B cell (primary cell): ENCODE results near the gene URB1. TPM values are rescaled to one million over a fixed set of nuclear protein-coding genes. Genes with fewer than 3 reads are reported as not detected.

Experiments
- ATAC-seq: fragments of 200-7000 bp; cut with Tn5 transposase; one replicate; pipeline ENCODE4 v1.10.0; 2021; ENCODE audit warnings: low read depth, mild to moderate bottlenecking, moderate number of reproducible peaks, moderate library complexity
- CTCF ChIA-PET: fragments of 350-600 bp; sonication (Branson Sonifier 250); formaldehyde crosslinking; loops from one replicate; lab custom pipeline; 2021; ENCODE audit warnings: antibody characterized with exemption, inconsistent platforms; lab: Charles Lee
- POLR2A ChIA-PET: fragments of 350-600 bp; sonication (Branson Sonifier 250); formaldehyde crosslinking; loops from one replicate; lab custom pipeline; 2021; ENCODE audit warnings: antibody characterized with exemption; lab: Charles Lee
- DNase-seq: peaks from one replicate; pipeline ENCODE4 v3.0.0; 2013
- H2AFZ ChIP-seq: 2 replicates; pipeline ENCODE4 v1.6.1; 2012; ENCODE audit warnings: mild to moderate bottlenecking, low read depth, low read length; ENCODE audit not compliant: insufficient read depth, poor library complexity, severe bottlenecking
- H3K27ac ChIP-seq, 2 donors: 1 replicate in 1 of 2; 2 replicates in 1 of 2; pipeline ENCODE4 v1.5.1; 2012 to 2013; ENCODE audit warnings: low read length in 2 of 2, mild to moderate bottlenecking in 2 of 2, moderate library complexity in 1 of 2
- H3K27me3 ChIP-seq, 4 experiments: fragments of 200-600 bp in 1 of 4; sonication (generic) in 1 of 4; replicated peaks in 1 of 4; 1 replicate in 2 of 4; 2 replicates in 2 of 4; pipeline versions ENCODE4 v1.6.1 to v1.7.0; 2013 to 2016; ENCODE audit warnings: low read length in 3 of 4, mild to moderate bottlenecking in 2 of 4, mixed read lengths in 1 of 4, moderate library complexity in 1 of 4; ENCODE audit not compliant: insufficient read depth in 4 of 4, control insufficient read depth in 3 of 4; ENCODE audit errors: control extremely low read depth in 1 of 4
- H3K36me3 ChIP-seq, 2 experiments: replicated peaks in 1 of 2; 1 replicate in 1 of 2; 2 replicates in 1 of 2; pipeline versions ENCODE4 v1.6.1 to v1.7.1; 2013; ENCODE audit warnings: low read length in 1 of 2; ENCODE audit not compliant: insufficient read depth in 2 of 2, control insufficient read depth in 1 of 2; ENCODE audit errors: control extremely low read depth in 1 of 2, extremely low read depth in 1 of 2
- H3K4me1 ChIP-seq, 2 donors: fragments of 200-600 bp in 1 of 2; sonication (generic) in 1 of 2; 1 replicate in 1 of 2; 2 replicates in 1 of 2; pipeline versions ENCODE4 v1.5.1 to v1.6.1; 2013 to 2017; ENCODE audit warnings: low read length in 2 of 2; ENCODE audit not compliant: control insufficient read depth in 2 of 2, insufficient read depth in 2 of 2
- H3K4me2 ChIP-seq: replicated peaks from 2 replicates; pipeline ENCODE3; 2012; ENCODE audit warnings: mild to moderate bottlenecking, low read depth, low read length; ENCODE audit not compliant: poor library complexity, severe bottlenecking
- H3K4me3 ChIP-seq, 5 experiments: fragments of 200-600 bp in 1 of 5; sonication (generic) in 1 of 5; 1 replicate in 3 of 5; 2 replicates in 2 of 5; pipeline versions ENCODE4 v1.5.1 to v1.7.0; 2011 to 2016; ENCODE audit warnings: low read length in 4 of 5, mild to moderate bottlenecking in 4 of 5, low read depth in 2 of 5, control low read depth in 1 of 5, moderate library complexity in 1 of 5; ENCODE audit not compliant: insufficient read depth in 1 of 5; ENCODE audit errors: control extremely low read depth in 1 of 5, extremely low read depth in 1 of 5
- H3K79me2 ChIP-seq: fragments of 200-600 bp; sonication (generic); one replicate; pipeline ENCODE4 v1.6.0; 2016; ENCODE audit warnings: low read length; ENCODE audit not compliant: control insufficient read depth, insufficient read depth
- H3K9ac ChIP-seq: fragments of 200-600 bp; sonication (generic); 2 replicates; pipeline ENCODE4 v1.6.1; 2017; ENCODE audit warnings: mild to moderate bottlenecking, low read length, moderate library complexity
- H3K9me3 ChIP-seq, 3 donors: one replicate each; pipeline versions ENCODE4 v1.6.1 to v1.7.1; 2013; ENCODE audit warnings: low read length in 2 of 3; ENCODE audit not compliant: control insufficient read depth in 2 of 3, insufficient read depth in 1 of 3; ENCODE audit errors: control extremely low read depth in 1 of 3
- H4K20me1 ChIP-seq: 2 replicates; pipeline ENCODE4 v1.6.0; 2012; ENCODE audit warnings: mild to moderate bottlenecking, low read length; ENCODE audit not compliant: insufficient read depth, control insufficient read depth, poor library complexity, severe bottlenecking
- H3K27ac Mint-ChIP-seq: one replicate; pipeline ENCODE4 v1.8.0; 2021; ENCODE audit warnings: mixed read lengths
- H3K27me3 Mint-ChIP-seq: one replicate; pipeline ENCODE4 v1.8.0; 2021; ENCODE audit warnings: mixed read lengths
- H3K4me1 Mint-ChIP-seq: one replicate; pipeline ENCODE4 v1.8.0; 2021; ENCODE audit warnings: mixed read lengths
- H3K4me3 Mint-ChIP-seq: one replicate; pipeline ENCODE4 v1.8.0; 2021; ENCODE audit warnings: mixed read lengths
- H3K9me3 Mint-ChIP-seq: one replicate; pipeline ENCODE4 v1.8.0; 2022; ENCODE audit warnings: mixed read lengths; ENCODE audit not compliant: insufficient read depth
- CTCF ChIP-seq: fragments of 200-600 bp; IDR thresholded peaks from one replicate; pipeline ENCODE4 v1.8.0; 2022; ENCODE audit warnings: antibody characterized with exemption, mild to moderate bottlenecking
- EZH2 ChIP-seq: IDR thresholded peaks from 2 replicates; pipeline ENCODE4 v1.6.1; 2012; ENCODE audit warnings: borderline replicate concordance, low read depth, mild to moderate bottlenecking, moderate library complexity, low read length; ENCODE audit not compliant: insufficient read depth, poor library complexity, severe bottlenecking
- WGBS: methylation state at CpG from one replicate; pipeline ENCODE4 v1.1.5; 2013; ENCODE audit warnings: missing lambda C conversion rate; ENCODE audit not compliant: insufficient coverage; 5-methylcytosine and 5-hydroxymethylcytosine counted together
- intact Hi-C: fragments of 100-400 bp; cut with micrococcal nuclease; formaldehyde crosslinking; loops from one replicate; pipeline ENCODE4 v1.10.0; 2022
- polyA plus RNA-seq: library from polyadenylated mRNA; depleted of rRNA; stranded (reverse); fragments of >200 nt; gene quantifications from 2 replicates; pipeline ENCODE4 v1.2.3, GENCODE V29; 2012
- total RNA-seq, 2 donors: library from RNA; stranded (reverse); fragments of 120-200 nt in 1 of 2; gene quantifications; 1 replicate in 1 of 2; 2 replicates in 1 of 2; pipeline versions ENCODE4 v1.2.3 to v1.2.4, GENCODE V29; 2013 to 2022

Gene URB1
- total and polyA plus RNA-seq, 2 donors (not counting 1 experiment from before 2014, with no cell fraction given): 4.7 to 15.2 TPM

GRCh38 chr21:32382108-32382644 is 10.6 kb downstream of the URB1 start:
- 94% methylated on average over 7 of the region's 10 CpGs for WGBS
- Histone ChIP-seq H3K27me3 (no peaks in the 10 kb centered on the region), H4K20me1 (peaks cover 19% of the 10 kb centered on the region), H3K9me3 (no peaks in the 10 kb centered on the region), H3K4me3 (no peak overlapping the region), H2AFZ (no peak overlapping the region), H3K4me2 (no peak overlapping the region), H3K27ac (no peak overlapping the region), H3K9ac (no peak overlapping the region), H3K36me3 (peaks cover 6 to 70% of the 10 kb centered on the region in 2 experiments), H3K4me1 (no peaks in the 10 kb centered on the region), H3K79me2 (peaks cover 16% of the 10 kb centered on the region)
- ChIA-PET CTCF (no interaction called here), POLR2A (no interaction called here)
- H3K9me3 Mint-ChIP-seq: no peaks in the 10 kb centered on the region
- no peaks in the 10 kb centered on the region for H3K4me1 Mint-ChIP-seq
- DNase-seq (no peak), ATAC-seq (no peak)
- H3K4me3 Mint-ChIP-seq: no peak overlapping the region
- intact Hi-C loops: no loop called here
- H3K27ac Mint-ChIP-seq: no peak overlapping the region
- no peaks in the 10 kb centered on the region for H3K27me3 Mint-ChIP-seq
- TF ChIP-seq CTCF (no peak), EZH2 (no peak)

GRCh38 chr21:32381571-32381970 is 11.2 kb downstream of the URB1 start:
- H3K36me3 ChIP-seq: peaks cover 6 to 76% of the 10 kb centered on the region in 2 experiments
- CTCF ChIA-PET: no interaction called here

More at GRCh38 chr21:32381571-32381970, 11.2 kb downstream of the URB1 start:
- no peak for DNase-seq
- 83% methylated on average over 4 of the region's 6 CpGs for WGBS
- Histone ChIP-seq H3K9me3 (no peaks in the 10 kb centered on the region), H3K27me3 (no peaks in the 10 kb centered on the region), H3K79me2 (peaks cover 10% of the 10 kb centered on the region), H3K4me2 (no peak overlapping the region), H3K9ac (no peak overlapping the region), H2AFZ (no peak overlapping the region), H3K4me3 (no peak overlapping the region), H3K4me1 (no peaks in the 10 kb centered on the region), H4K20me1 (peaks cover 13% of the 10 kb centered on the region), H3K27ac (no peak overlapping the region)
- Mint-ChIP-seq H3K4me3 (no peak overlapping the region), H3K27ac (no peak overlapping the region), H3K4me1 (no peaks in the 10 kb centered on the region), H3K27me3 (no peaks in the 10 kb centered on the region), H3K9me3 (no peaks in the 10 kb centered on the region)
- no peak for ATAC-seq
- TF ChIP-seq EZH2 (no peak), CTCF (no peak)
- intact Hi-C loops: no loop called here
- POLR2A ChIA-PET: no interaction called here
